Measurements from ENCODE around the gene WDR82.
"Not testable (repeated sequence)": the region's sequence is repeated elsewhere in the genome, so short reads cannot be mapped to it uniquely, and the experiment has no call there.

Gene WDR82

GRCh38 chr3:52289338-52289746, 10.9 kb upstream of the WDR82 start:
- no peak for TF ChIP-seq CTCF (IDR thresholded peaks at IDR 0.05; ENCODE audit: low read depth, low read length, missing control alignments)
- no peak overlapping the region for H3K4me3 ChIP-seq (replicated peaks; ENCODE audit: low read depth, low read length)
- no peak for DNase-seq (ENCODE audit: extremely low read depth, low read depth)

- peak overlapping the region; percentile 81 for H3K4me3 ChIP-seq (replicated peaks; ENCODE audit: low read depth, low read length)
- DNase-seq (ENCODE audit: extremely low read depth, low read depth) = no peak
- TF ChIP-seq CTCF (IDR thresholded peaks at IDR 0.05; ENCODE audit: low read depth, low read length, missing control alignments) = no peak
Measured at GRCh38 chr3:52288674-52289073, 10.2 kb upstream of the WDR82 start.

- peak overlapping the region; percentile 81 for H3K4me3 ChIP-seq (replicated peaks; ENCODE audit: low read depth, low read length)
- DNase-seq (ENCODE audit: extremely low read depth, low read depth) = no peak
- no peak for TF ChIP-seq CTCF (IDR thresholded peaks at IDR 0.05; ENCODE audit: low read depth, low read length, missing control alignments)
Measured at GRCh38 chr3:52286777-52287110, 8.3 kb upstream of the WDR82 start.

- not testable (repeated sequence) for DNase-seq (ENCODE audit: extremely low read depth, low read depth); H3K4me3 ChIP-seq (replicated peaks; ENCODE audit: low read depth, low read length)
Measured at GRCh38 chr3:52284051-52284450, 5.6 kb upstream of the WDR82 start.

- TF ChIP-seq CTCF (IDR thresholded peaks at IDR 0.05; ENCODE audit: low read depth, low read length, missing control alignments) = no peak
- DNase-seq (ENCODE audit: extremely low read depth, low read depth) = no peak
- H3K4me3 ChIP-seq (replicated peaks; ENCODE audit: low read depth, low read length) = no peak overlapping the region
Measured at GRCh38 chr3:52283306-52283705, 4.9 kb upstream of the WDR82 start.

GRCh38 chr3:52281981-52282801, 3.7 kb upstream of the WDR82 start:
- no peak for DNase-seq (ENCODE audit: extremely low read depth, low read depth)
- no peak overlapping the region for H3K4me3 ChIP-seq (replicated peaks; ENCODE audit: low read depth, low read length)
- TF ChIP-seq CTCF (IDR thresholded peaks at IDR 0.05; ENCODE audit: low read depth, low read length, missing control alignments) = no peak

- DNase-seq (ENCODE audit: extremely low read depth, low read depth) = no peak
- no peak for TF ChIP-seq CTCF (IDR thresholded peaks at IDR 0.05; ENCODE audit: low read depth, low read length, missing control alignments)
- no peak overlapping the region for H3K4me3 ChIP-seq (replicated peaks; ENCODE audit: low read depth, low read length)
Measured at GRCh38 chr3:52280050-52280461, 1.6 kb upstream of the WDR82 start.

Measured in HFF-Myc (cell line).